H1 (cell line): ENCODE data around the gene G3BP1. TPM values are rescaled to one million over a fixed set of nuclear protein-coding genes. Genes with fewer than 3 reads are reported as not detected.

Experiments
- CTCF ChIA-PET: fragments of 300-600 bp; sonication (Branson Sonifier 250); formaldehyde crosslinking; loops from one replicate; lab custom pipeline; 2021; ENCODE audit not compliant: partially characterized antibody; lab: Charles Lee
- POLR2A ChIA-PET: fragments of 300-600 bp; sonication (Branson Sonifier 250); formaldehyde crosslinking; loops from one replicate; lab custom pipeline; 2021; ENCODE audit warnings: inconsistent platforms; ENCODE audit not compliant: partially characterized antibody; lab: Charles Lee
- DNase-seq, 2 experiments: peaks; one replicate each; pipeline versions ENCODE4 v3.0.0 to v3.0.0-alpha.2; 2010 to 2022; ENCODE audit warnings: low spot score in 2 of 2, low read depth in 1 of 2, mixed read lengths in 1 of 2
- FAIRE-seq: peaks from 2 replicates; lab custom pipeline; 2011; peaks lifted over from hg19 to GRCh38; lab: Jason Lieb, UNC
- H2AFZ ChIP-seq: 2 replicates; pipeline ENCODE4 v1.8.1; 2012; ENCODE audit warnings: low read length, inconsistent platforms
- H2AK5ac ChIP-seq: 2 replicates; pipeline ENCODE4 v1.6.1; 2013; ENCODE audit warnings: low read depth, low read length
- H2BK120ac ChIP-seq: replicated peaks from 2 replicates; pipeline ENCODE3; 2013; ENCODE audit warnings: low read depth, low read length, inconsistent platforms
- H2BK12ac ChIP-seq: 2 replicates; pipeline ENCODE4 v1.6.1; 2013; ENCODE audit warnings: low read depth, low read length
- H2BK15ac ChIP-seq: 2 replicates; pipeline ENCODE4 v1.6.1; 2013; ENCODE audit warnings: low read length
- H2BK20ac ChIP-seq: 2 replicates; pipeline ENCODE4 v1.6.1; 2013; ENCODE audit warnings: low read length
- H2BK5ac ChIP-seq: 2 replicates; pipeline ENCODE4 v1.6.1; 2013; ENCODE audit warnings: low read depth, low read length
- H3K14ac ChIP-seq: 2 replicates; pipeline ENCODE4 v1.6.1; 2013; ENCODE audit warnings: inconsistent platforms; ENCODE audit not compliant: insufficient read length
- H3K18ac ChIP-seq: 2 replicates; pipeline ENCODE4 v1.6.1; 2013; ENCODE audit warnings: low read length; ENCODE audit errors: extremely low read depth
- H3K23ac ChIP-seq: 2 replicates; pipeline ENCODE4 v1.6.1; 2013; ENCODE audit warnings: inconsistent platforms; ENCODE audit not compliant: insufficient read length
- H3K23me2 ChIP-seq: 2 replicates; pipeline ENCODE4 v1.6.1; 2013; ENCODE audit warnings: low read depth, low read length
- H3K27ac ChIP-seq: 2 replicates; pipeline ENCODE4 v1.6.1; 2011; ENCODE audit warnings: low read depth, low read length, inconsistent platforms
- H3K27me3 ChIP-seq, 4 experiments: replicated peaks in 1 of 4; 1 replicate in 1 of 4; 2 replicates in 3 of 4; pipeline versions ENCODE4 v1.6.1 to v1.8.1; 2011 to 2013; ENCODE audit warnings: low read length in 3 of 4, mild to moderate bottlenecking in 3 of 4, inconsistent platforms in 2 of 4, mixed read lengths in 2 of 4, moderate library complexity in 1 of 4; ENCODE audit not compliant: control insufficient read depth in 3 of 4, insufficient read depth in 3 of 4; ENCODE audit errors: extremely low read depth in 1 of 4
- H3K36me3 ChIP-seq, 4 experiments: 2 replicates each; pipeline versions ENCODE4 v1.6.1 to v1.8.1; 2011 to 2013; ENCODE audit warnings: mild to moderate bottlenecking in 4 of 4, low read length in 3 of 4, moderate library complexity in 2 of 4, control low read depth in 1 of 4, inconsistent platforms in 1 of 4; ENCODE audit not compliant: insufficient read depth in 4 of 4, control insufficient read depth in 2 of 4
- H3K4ac ChIP-seq: replicated peaks from 2 replicates; pipeline ENCODE3; 2013; ENCODE audit warnings: low read length, low read depth, mixed read lengths, inconsistent platforms; ENCODE audit not compliant: insufficient read length
- H3K4me1 ChIP-seq, 4 experiments: replicated peaks in 1 of 4; 1 replicate in 1 of 4; 2 replicates in 3 of 4; pipeline versions ENCODE4 v1.6.1 to v1.8.1; 2011 to 2013; ENCODE audit warnings: low read length in 3 of 4, inconsistent platforms in 2 of 4, mixed read lengths in 1 of 4; ENCODE audit not compliant: insufficient read depth in 4 of 4, control insufficient read depth in 3 of 4
- H3K4me2 ChIP-seq, 2 experiments: 2 replicates each; pipeline versions ENCODE4 v1.6.1 to v1.8.1; 2011 to 2013; ENCODE audit warnings: low read depth in 2 of 2, low read length in 2 of 2, control low read depth in 1 of 2, inconsistent platforms in 1 of 2, mild to moderate bottlenecking in 1 of 2; ENCODE audit not compliant: insufficient read depth in 1 of 2
- H3K4me3 ChIP-seq, 4 experiments: fragments of 200-600, 300-600 bp in 1 of 4; sonication (generic), shearing (Covaris generic), sonication (Bioruptor Twin) in 1 of 4; 2 replicates each; pipeline versions ENCODE4 v1.5.1 to v1.8.1; 2011 to 2016; ENCODE audit warnings: low read length in 4 of 4, low read depth in 3 of 4, control low read depth in 2 of 4, inconsistent platforms in 2 of 4, mild to moderate bottlenecking in 2 of 4, mixed read lengths in 1 of 4, moderate library complexity in 1 of 4; ENCODE audit not compliant: insufficient read depth in 2 of 4; ENCODE audit errors: extremely low read depth in 1 of 4
- H3K56ac ChIP-seq: replicated peaks from 2 replicates; pipeline ENCODE3; 2013; ENCODE audit warnings: low read depth, mild to moderate bottlenecking, mixed read lengths, low read length, inconsistent platforms; ENCODE audit not compliant: insufficient read length
- H3K79me1 ChIP-seq: 2 replicates; pipeline ENCODE4 v1.6.1; 2013; ENCODE audit warnings: low read depth, low read length, control low read depth
- H3K79me2 ChIP-seq, 2 experiments: 2 replicates each; pipeline versions ENCODE4 v1.6.1 to v1.8.1; 2012 to 2013; ENCODE audit warnings: low read length in 2 of 2, mild to moderate bottlenecking in 2 of 2, inconsistent platforms in 1 of 2; ENCODE audit not compliant: insufficient read depth in 2 of 2, control insufficient read depth in 1 of 2
- H3K9ac ChIP-seq, 4 experiments: replicated peaks in 1 of 4; 1 replicate in 1 of 4; 2 replicates in 3 of 4; pipeline versions ENCODE4 v1.6.1 to v1.8.1; 2011 to 2013; ENCODE audit warnings: low read depth in 3 of 4, low read length in 3 of 4, control low read depth in 2 of 4, mild to moderate bottlenecking in 2 of 4, moderate library complexity in 2 of 4, inconsistent platforms in 1 of 4; ENCODE audit errors: extremely low read depth in 1 of 4
- H3K9me3 ChIP-seq, 2 experiments: 2 replicates each; pipeline versions ENCODE4 v1.6.1 to v1.8.1; 2012 to 2013; ENCODE audit warnings: mild to moderate bottlenecking in 2 of 2, moderate library complexity in 2 of 2, control low read depth in 1 of 2, inconsistent platforms in 1 of 2, low read depth in 1 of 2, low read length in 1 of 2, mixed read lengths in 1 of 2; ENCODE audit not compliant: insufficient read depth in 2 of 2
- H4K20me1 ChIP-seq, 2 experiments: replicated peaks in 1 of 2; 2 replicates each; pipeline versions ENCODE3 to v1.8.1; 2011 to 2013; ENCODE audit warnings: inconsistent platforms in 2 of 2, low read length in 2 of 2, mild to moderate bottlenecking in 1 of 2; ENCODE audit not compliant: insufficient read depth in 2 of 2, control insufficient read depth in 1 of 2
- H4K5ac ChIP-seq: 2 replicates; pipeline ENCODE4 v1.6.1; 2013; ENCODE audit warnings: low read length, low read depth, mixed read lengths, inconsistent platforms; ENCODE audit not compliant: insufficient read length
- H4K8ac ChIP-seq: 2 replicates; pipeline ENCODE4 v1.8.0; 2013; ENCODE audit warnings: mild to moderate bottlenecking, moderate library complexity, low read length, inconsistent platforms; ENCODE audit not compliant: insufficient read depth; ENCODE audit errors: extremely low read depth
- H4K91ac ChIP-seq: replicated peaks from 2 replicates; pipeline ENCODE3; 2013; ENCODE audit warnings: low read length, mixed read lengths, inconsistent platforms; ENCODE audit not compliant: insufficient read length
- BRCA1 ChIP-seq: IDR thresholded peaks from 2 replicates; pipeline ENCODE4 v1.6.1; 2012; ENCODE audit warnings: low read depth, low read length, improper control_type of control experiment
- CTCF ChIP-seq, 3 experiments: IDR thresholded peaks; 1 replicate in 2 of 3; 2 replicates in 1 of 3; pipeline versions ENCODE4 v1.5.1 to v1.6.1; 2011; ENCODE audit warnings: low read length in 3 of 3, mild to moderate bottlenecking in 3 of 3, inconsistent platforms in 2 of 3, low read depth in 1 of 3, moderate library complexity in 1 of 3; ENCODE audit not compliant: insufficient read depth in 1 of 3; ENCODE audit errors: control extremely low read depth in 1 of 3
- RAD21 ChIP-seq, 2 experiments: IDR thresholded peaks in 1 of 2; conservative IDR thresholded peaks in 1 of 2; 2 replicates each; pipeline ENCODE4 v1.6.1; 2011; ENCODE audit warnings: low read depth in 2 of 2, low read length in 2 of 2, improper control_type of control experiment in 1 of 2, inconsistent platforms in 1 of 2, mild to moderate bottlenecking in 1 of 2, moderate library complexity in 1 of 2
- SIN3A ChIP-seq, 2 experiments: IDR thresholded peaks in 1 of 2; conservative IDR thresholded peaks in 1 of 2; 2 replicates each; pipeline ENCODE4 v1.6.1; 2011 to 2012; ENCODE audit warnings: low read length in 2 of 2, improper control_type of control experiment in 1 of 2, low read depth in 1 of 2, mild to moderate bottlenecking in 1 of 2
- TEAD4 ChIP-seq: IDR thresholded peaks from 2 replicates; pipeline ENCODE4 v1.6.1; 2012; ENCODE audit warnings: low read depth, low read length, inconsistent platforms, mixed read lengths
- WGBS, 2 experiments: shearing (Covaris generic) in 1 of 2; methylation state at CpG; one replicate each; pipeline versions ENCODE4 v1.1.6 to v1.1.7; 2013 to 2015; ENCODE audit warnings: low lambda C conversion rate in 2 of 2, mixed read lengths in 2 of 2, inconsistent platforms in 1 of 2, low coverage in 1 of 2, missing lambda C conversion rate in 1 of 2; ENCODE audit not compliant: insufficient replicate concordance in 2 of 2, insufficient coverage in 1 of 2, insufficient read length in 1 of 2; ENCODE audit errors: extremely low coverage in 1 of 2, missing lambda C conversion rate in 1 of 2; 5-methylcytosine and 5-hydroxymethylcytosine counted together
- polyA plus RNA-seq, 7 experiments: library from polyadenylated mRNA; depleted of rRNA in 3 of 7; stranded (reverse) in 5 of 7; unstranded in 2 of 7; fragments of >200 nt in 5 of 7; fragments of 200-250 nt in 2 of 7; gene quantifications; 1 replicate in 5 of 7; 2 replicates in 1 of 7; 4 replicates in 1 of 7; pipeline versions ENCODE4 v1.2.1 to v1.2.3, GENCODE V29; 2011 to 2013; ENCODE audit warnings: missing spikeins in 2 of 7, mixed read lengths in 2 of 7
- total RNA-seq: library from RNA; stranded (reverse); fragmentation: NEBNext Ultra II Directional; extraction: Animal tissue kit (Norgen Biotek cat#: 25700); gene quantifications from 2 replicates; pipeline ENCODE4 v1.2.1, GENCODE V29; 2021

G3BP1 gene
- total and polyA plus RNA-seq, 2 of the 8 experiments (the other 6 are each of a cell fraction or from before 2014, with no cell fraction given): 71.2 to 516 TPM

- Histone ChIP-seq H3K27ac (no peak overlapping the region), H2BK5ac (no peak overlapping the region), H4K20me1 (no peaks in the 10 kb centered on the region), H3K18ac (no peak overlapping the region), H4K91ac (no peak overlapping the region), H3K23ac (no peak overlapping the region), H3K9ac (no peak overlapping the region), H3K9me3 (peaks cover 0 to 6% of the 10 kb centered on the region in 2 experiments; a peak in 1 of 4 replicates), H3K56ac (no peak overlapping the region), H4K5ac (no peak overlapping the region), H2BK20ac (no peak overlapping the region), H3K14ac (no peak overlapping the region), H3K23me2 (no peaks in the 10 kb centered on the region), H3K27me3 (no peaks in the 10 kb centered on the region), H4K8ac (no peak overlapping the region), H2BK120ac (no peak overlapping the region), H3K4me2 (no peak overlapping the region), H3K79me1 (no peaks in the 10 kb centered on the region), H3K4me3 (no peak overlapping the region), H2AFZ (no peak overlapping the region), H2AK5ac (no peak overlapping the region), H2BK15ac (no peak overlapping the region), H3K4ac (no peak overlapping the region), H2BK12ac (no peak overlapping the region), H3K36me3 (peaks cover 0 to 10% (median 0%) of the 10 kb centered on the region in 4 experiments; a peak in 2 of 8 replicates), H3K79me2 (no peaks in the 10 kb centered on the region), H3K4me1 (peaks cover 0 to 4% (median 1%) of the 10 kb centered on the region in 4 experiments; a peak in 3 of 7 replicates)
- 35% methylated on average over 1 of the region's 1 CpG; no CpG with 5 or more reads in 1 of the 2 experiments for WGBS, 2 experiments
- DNase-seq (peak; percentile 13 to 72), FAIRE-seq (peak; percentile 100)
- ChIA-PET POLR2A (interaction anchor here (0.6 to 1.5 kb wide), 4 partner anchors 11 to 636 kb away, joined by 3 read pairs; no protein-coding TSS in a partner anchor), CTCF (interaction anchor here (0.6 to 10.8 kb wide), 61 partner anchors 8 to 689 kb away, joined by 3 to 193 read pairs (median 4); partner anchors contain the start of gene GLRA1)
- TF ChIP-seq SIN3A (conservative IDR thresholded peaks at IDR 0.05 in 1 of 2, IDR thresholded peaks at IDR 0.05 in 1 of 2; ENCODE audit: low read depth in 1 of 2, low read length in 2 of 2): no peak
- TF ChIP-seq TEAD4: peak; percentile 40; the same call in 1 of the 2 replicates
- peak; percentile 99 to 100 for TF ChIP-seq RAD21 (IDR thresholded peaks at IDR 0.05 in 1 of 2, conservative IDR thresholded peaks at IDR 0.05 in 1 of 2; ENCODE audit: low read depth in 2 of 2, low read length in 2 of 2)
- TF ChIP-seq BRCA1: no peak
- peak; percentile 52 to 91 (median 82) for TF ChIP-seq CTCF (IDR thresholded peaks at IDR 0.05; ENCODE audit: control extremely low read depth in 1 of 3, insufficient read depth in 1 of 3, low read depth in 1 of 3, low read length in 3 of 3)
Observed at GRCh38 chr5:151825445-151825844, 53.7 kb downstream of the G3BP1 start.
